ENCODE results near the gene TMCC1.

DNA sequence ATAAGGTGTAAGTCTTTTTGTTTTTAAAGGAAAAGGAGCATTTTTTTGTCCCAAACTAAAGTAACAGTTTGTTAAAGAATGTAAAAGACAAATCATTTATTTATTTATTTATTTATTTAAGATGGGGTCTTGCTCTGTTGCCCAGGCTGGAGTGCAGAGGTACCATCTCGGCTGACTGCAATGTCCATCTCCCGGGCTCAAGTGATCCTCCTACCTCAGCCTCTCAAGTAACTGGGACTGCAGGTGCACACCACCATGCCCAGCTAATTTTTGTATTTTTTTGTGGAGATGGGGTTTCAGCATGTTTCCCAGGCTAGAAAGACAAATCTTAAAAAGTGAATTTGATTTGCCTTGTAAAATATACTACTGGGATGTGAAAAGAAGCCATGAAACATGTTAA is 200.8 kb downstream of the TMCC1 start:
- TF ChIP-seq, protein P1, sequence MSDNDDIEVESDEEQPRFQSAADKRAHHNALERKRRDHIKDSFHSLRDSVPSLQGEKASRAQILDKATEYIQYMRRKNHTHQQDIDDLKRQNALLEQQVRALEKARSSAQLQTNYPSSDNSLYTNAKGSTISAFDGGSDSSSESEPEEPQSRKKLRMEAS (IDR thresholded peaks at IDR 0.05; ENCODE audit: insufficient read depth, insufficient read length), result no peak
- TF ChIP-seq POLR2A (IDR thresholded peaks at IDR 0.05; ENCODE audit: low read depth, low read length), result no peak
